Measurements from ENCODE around the gene KIF18B. TPM values are rescaled to one million over a fixed set of nuclear protein-coding genes. Genes with fewer than 3 reads are reported as not detected.

The KIF18B gene
- total RNA-seq, 1 experiment from 2014 or later, result 15.9 TPM

DNA sequence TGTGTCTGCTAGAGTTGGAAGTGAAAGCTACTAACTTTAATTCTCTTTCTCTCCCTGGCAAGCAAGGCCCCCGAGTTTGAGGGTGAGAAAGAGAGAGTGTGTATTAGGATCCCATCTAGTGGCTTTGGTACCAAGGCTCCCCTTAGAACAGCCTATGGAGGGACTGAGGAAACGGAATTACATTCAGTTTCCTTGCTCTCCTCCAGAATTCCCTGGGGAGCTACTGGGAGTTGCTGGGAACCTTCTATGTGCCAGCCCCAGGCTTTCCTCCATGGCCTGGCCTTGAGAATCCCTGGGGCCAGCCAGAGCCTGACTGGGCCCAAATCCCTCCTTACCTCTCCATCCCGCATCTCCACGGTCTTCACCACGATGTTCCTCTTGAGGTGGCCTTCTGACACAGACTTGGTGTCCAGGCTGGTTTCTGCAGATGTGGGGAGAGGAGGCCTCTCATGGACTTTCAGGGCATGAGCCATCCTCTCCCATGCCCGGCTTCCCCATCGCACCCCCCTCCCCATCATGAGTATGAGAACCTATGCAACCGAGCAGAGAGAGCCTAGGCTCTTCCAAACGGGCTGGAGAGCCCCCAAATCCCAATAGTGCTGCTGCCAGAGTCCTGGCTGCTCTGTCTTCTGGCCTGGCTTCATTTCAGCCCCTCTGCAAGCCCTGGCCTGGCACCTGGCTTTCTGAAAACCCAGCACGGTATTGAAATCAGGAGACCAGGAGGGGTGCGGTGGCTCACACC, 39.7 kb downstream of the KIF18B start:
- no peak for DNase-seq (ENCODE audit: low read depth)

DNA sequence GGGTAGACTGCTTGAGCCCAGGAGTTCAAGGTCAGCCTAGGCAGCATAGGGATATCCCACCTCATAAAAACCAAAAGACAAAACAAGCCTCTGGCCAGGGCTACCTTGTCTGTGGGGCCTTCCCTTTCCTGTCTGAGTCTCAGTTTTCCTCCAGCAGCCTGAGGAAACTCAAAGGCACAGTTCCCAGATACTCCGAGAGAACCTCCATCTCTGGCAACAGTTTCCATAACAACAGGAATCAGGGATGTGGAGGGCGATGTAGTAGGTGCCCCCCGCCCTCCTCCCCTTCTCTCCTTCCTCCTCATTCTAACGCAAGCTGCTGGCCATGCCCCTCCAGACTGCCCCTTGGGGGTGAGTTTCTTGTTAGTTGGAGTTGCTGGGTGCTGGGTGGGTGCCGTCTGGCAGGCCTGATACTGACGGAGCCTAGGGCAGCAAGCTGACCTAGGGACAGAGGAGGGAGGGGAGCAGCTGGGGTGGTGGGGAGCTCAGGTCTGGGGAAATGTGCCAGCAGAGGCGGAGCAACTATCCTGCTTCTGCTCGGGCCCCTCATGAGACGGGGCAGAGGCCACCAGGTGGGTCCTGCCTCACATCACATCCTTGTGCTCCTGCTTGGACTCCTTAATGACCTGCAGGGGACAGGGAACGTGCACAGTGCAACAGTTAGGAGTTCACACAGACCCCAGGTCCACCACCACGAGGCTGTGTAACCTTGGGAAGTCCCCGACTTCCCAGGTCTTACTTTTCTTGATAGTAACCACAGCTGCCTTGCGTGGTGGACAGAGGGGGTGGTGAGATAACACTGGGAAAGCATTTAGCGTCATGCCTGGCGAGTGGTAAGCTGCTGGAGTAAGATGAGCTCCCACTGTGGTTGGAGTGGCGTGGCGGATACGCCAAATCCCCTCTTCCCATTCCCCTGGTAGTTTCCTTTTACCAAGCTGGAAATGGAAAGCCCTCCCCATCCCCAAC, 40.5 kb downstream of the KIF18B start:
- DNase-seq (ENCODE audit: low read depth), result no peak

DNA sequence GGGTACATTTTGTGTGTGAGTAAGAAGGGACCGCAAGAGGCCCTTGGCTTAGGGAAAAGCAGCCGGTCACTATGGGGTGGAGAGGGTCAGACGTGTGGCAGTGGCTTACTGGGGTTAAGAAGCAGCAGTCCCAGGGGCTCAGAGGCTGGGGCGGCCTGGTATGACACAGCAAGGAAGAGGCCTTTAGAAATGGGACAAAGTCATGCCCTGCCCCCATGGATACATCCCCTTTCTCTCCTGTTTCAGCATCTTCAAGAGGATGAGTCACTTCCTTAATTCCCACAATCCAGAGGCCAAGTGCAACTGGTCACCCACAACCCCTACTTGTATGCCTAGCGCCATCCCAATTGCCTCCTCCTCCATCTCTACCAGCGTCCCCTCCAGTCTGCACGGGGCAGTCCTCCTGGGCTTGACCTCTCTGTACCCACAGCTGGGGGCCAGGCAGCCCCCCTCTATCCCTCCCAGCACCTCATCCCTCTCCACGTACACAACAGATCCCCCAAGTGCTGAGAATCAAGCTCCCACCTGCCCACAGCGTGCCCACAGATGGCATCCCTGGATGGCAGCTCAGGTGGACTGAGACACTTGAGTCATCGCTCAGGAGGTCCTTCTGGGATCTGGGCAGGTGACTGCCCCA, 41.4 kb downstream of the KIF18B start:
- peak; percentile 99 for DNase-seq (ENCODE audit: low read depth)

DNA sequence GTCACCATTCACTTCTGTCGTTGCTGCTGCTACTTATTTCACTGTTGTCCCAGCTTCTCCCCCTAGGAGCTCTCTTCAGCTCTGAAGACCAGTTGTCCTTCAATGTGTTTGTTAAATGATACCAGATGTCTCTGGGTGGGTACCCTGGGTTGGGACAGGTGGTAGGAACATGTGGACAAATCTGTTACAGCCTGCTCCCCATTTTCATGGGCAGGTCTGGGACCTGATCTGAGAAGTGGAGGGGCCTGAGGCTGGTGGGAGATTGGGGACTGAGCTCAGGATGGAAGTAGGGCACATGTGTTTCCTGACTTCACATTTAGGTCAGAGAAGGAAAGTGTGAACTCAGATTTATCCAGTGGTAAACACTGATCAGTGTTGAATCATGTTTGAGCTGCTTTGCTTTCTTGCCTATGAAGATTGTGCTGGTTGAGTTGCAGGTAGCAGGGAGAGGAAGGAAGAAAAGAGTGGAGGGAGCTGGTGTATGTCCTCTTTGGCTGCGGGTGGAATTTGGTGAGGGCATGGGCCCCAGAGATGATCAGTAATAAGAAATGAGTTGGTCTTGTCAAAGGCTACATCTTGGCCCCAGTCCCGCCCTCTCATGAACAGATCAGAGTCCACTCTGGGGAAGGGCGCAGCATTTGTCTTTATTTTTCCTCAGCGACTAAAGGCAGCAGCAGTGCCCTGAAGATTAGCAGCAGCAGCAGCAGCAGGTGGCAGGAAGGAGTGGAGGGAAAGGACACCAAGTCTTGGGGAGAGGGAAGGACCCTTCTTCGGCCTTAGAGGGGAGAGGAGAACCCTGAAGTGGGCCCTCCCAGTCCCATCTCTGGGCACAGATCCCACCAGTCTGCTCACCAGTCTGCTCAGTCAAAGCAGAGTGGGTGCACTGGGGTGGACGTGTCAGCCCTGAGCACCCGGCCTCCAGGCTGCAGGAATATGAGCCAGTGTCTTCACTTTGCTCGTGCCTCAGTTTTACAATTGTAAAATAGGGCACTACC, 42.3 kb downstream of the KIF18B start:
- DNase-seq (ENCODE audit: low read depth), result no peak

DNA sequence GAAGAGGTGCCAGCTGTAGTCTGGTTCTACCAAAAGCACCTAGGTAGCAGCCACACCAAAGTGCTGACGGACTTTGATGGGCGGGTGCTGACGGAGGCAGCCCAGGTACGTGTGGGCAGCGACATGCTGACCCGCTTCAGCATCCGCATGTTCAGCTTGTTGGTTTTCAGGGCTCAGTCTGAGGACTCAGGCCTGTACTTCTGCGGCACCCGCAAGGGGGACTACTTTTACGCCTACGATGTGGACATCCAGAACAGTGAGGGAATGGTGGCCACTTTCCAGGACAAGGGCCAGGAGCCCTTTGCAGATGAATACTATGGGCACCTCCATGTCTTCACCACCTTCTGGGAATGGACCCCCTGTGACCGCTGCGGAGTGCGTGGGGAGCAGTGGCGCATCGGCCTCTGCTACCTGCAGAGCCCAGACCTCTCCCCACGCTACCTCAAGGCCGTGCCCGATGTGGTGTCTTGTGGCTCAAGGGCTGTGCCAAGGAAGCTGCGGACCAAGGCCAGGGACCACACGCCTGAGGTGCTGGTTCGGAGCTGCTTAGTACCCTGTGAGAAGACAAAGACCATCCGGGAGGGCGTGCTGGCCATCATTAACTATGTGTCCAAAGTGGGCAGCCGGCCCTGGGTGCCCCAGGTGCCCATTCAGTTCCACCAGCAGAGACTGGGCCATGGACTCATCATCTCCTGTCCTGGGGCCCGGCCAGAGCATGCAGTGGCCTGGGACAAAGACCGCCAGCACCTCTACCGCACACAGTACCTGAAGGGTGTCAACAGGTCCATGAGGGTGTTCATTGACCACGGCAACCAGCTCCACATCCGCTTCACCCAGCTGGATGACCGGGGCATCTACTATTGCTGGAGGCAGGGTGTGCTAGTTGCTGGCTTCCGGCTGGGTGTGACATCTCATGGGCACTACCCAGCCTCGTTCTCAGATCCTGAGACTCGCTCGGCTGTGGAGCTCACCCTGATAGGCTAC, 43.3 kb downstream of the KIF18B start:
- DNase-seq (ENCODE audit: low read depth), result no peak

DNA sequence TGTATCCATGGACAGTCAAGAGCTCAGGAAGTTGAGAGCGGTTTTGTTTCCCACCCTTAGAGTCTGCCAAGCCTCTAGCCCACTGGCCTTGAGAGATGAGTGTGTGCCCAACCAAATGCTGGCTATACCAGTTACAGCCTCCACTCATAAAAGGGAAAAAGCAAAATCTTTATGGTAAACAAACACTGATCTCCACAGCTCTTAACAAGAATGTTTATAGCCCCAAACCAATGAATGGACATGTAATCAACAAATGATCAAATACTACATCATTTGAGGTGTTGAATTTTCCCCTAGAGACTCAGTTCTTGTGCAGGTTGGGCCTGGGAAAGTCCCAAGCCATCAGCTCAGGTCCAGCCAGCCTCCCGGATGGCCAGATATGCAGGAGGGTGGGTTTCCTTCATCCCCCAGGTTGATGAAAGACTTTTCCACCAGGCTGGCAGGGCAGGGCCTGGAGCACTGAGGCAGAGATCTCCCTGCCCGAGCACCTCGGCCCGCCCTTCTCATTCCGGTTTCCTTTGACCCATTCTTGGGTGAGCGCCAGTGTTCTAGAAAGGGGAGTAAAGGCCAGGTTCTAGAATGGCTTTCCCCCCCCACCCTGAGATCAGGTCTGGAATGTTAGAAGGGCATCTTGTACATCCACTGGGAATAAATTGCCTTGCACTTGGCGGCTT, 44.4 kb downstream of the KIF18B start:
- no peak for DNase-seq (ENCODE audit: low read depth)

DNA sequence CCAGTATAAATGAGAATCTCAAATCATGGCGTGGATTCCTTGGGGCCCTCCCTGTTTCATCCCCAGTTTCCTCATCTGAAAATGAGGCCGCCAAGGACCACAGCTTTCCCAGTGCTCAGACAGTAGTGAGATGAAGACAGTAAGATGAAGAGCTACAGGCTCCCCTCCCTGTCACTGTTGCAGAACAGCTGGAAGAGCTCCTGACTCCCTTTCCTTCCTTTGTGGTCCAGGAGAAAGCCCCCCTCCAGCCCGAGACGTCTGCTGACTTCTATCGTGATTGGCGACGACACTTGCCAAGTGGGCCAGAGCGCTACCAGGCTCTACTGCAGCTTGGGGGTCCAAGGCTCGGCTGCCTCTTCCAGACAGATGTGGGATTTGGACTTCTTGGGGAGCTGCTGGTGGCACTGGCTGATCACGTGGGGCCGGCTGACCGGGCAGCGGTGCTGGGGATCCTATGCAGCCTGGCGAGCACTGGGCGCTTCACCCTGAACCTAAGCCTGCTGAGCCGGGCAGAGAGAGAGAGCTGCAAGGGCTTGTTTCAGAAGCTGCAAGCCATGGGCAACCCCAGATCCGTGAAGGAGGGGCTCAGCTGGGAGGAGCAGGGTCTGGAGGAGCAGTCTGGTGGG, 45.3 kb downstream of the KIF18B start:
- no peak for DNase-seq (ENCODE audit: low read depth)

DNA sequence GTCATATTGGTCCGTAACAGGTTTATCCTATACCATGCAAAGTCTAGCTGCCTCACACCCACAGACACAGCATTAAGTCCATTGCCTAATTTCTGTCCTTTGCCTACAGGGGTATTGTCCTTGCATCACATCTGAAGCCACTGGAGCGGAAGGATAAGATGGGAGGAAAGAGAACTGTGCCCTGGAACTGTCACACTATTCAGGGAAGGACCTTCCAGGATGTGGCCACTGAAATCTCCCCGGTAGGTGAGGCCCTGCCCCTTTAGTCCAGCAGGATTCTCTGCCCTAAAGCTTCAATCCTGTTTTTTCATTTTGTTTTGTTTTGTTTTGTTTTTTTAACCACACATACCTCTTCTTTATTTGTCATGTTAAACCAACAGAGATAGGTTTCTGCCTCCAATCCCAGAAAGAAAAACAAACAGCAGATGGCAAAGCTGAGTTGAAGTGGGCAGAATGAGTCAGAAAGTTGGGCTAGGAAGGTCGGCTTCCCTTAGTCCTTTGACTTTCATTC, 46.1 kb downstream of the KIF18B start:
- DNase-seq (ENCODE audit: low read depth), result peak; percentile 86

DNA sequence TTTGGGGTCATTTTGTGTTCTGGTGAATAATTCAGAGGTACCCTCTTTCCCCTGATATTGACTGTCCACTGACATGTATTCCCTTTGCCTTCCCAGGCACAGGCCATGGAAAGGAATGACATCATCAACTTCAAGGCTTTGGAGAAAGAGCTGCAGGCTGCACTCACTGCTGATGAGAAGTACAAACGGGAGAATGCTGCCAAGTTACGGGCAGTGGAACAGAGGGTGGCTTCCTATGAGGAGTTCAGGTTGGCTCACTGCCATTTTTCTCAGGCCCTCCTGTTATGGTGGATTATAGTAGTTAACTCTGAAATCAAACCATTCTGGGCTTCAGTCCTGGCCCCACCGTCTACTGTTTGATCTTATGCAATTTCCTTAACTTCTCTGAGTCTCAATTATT, 46.7 kb downstream of the KIF18B start:
- peak; percentile 87 for DNase-seq (ENCODE audit: low read depth)

DNA sequence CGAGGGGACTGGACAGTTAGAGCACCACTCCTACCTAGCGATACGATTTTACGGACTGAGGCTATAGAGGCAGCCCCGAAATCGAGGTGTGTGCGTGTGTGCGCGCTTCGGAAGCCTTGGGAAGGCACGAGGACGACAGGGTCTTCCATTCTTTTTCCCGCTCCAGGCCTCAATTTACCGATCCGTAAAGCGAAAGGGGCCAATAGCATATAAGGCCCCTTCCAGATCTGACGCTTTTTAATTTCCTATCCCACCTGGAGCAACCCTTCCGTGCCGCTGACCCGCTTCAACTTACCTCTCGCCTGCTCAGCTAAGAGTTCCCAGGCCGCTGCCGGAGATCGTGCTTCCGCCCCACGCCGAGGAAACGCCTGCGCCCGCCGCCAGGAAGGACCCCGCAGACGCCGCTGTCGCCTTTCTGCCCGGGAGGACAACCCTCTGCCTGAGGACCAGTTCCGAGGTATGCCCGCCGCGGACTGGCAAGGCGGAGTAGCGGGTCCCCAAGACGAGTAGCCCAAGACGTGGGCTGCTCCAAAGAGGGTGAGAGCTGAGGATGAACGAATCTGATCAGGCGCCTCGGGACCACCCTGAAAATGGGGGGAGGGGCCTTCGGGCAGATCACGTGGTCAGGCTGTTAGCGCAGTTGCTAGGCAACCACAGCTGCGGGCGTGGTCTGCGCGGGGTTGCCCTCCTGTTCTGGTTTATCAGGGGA, 48.3 kb downstream of the KIF18B start, which contains the start of gene EFTUD2:
Gene EFTUD2, minus strand, starts transcription at position 372 of the 709 bp plus-strand sequence. CDS start 4,924 bp downstream, outside the sequence.
- peak; percentile 82 for DNase-seq (ENCODE audit: low read depth)

DNA sequence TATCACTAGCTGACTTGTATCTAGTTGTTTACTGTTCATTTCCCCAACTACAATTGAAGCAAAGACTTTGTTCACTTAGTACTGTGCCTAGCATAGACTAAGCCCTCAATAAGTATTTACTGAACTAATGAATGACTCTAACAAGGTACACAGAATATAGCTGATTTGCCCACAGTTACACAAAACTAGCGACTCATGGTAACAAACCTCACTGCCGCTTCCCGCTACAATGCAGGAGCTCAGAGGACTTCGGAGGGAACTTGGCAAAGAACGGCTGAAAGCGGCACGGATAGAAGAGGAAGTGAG, 48.9 kb downstream of the KIF18B start:
- DNase-seq (ENCODE audit: low read depth), result no peak

DNA sequence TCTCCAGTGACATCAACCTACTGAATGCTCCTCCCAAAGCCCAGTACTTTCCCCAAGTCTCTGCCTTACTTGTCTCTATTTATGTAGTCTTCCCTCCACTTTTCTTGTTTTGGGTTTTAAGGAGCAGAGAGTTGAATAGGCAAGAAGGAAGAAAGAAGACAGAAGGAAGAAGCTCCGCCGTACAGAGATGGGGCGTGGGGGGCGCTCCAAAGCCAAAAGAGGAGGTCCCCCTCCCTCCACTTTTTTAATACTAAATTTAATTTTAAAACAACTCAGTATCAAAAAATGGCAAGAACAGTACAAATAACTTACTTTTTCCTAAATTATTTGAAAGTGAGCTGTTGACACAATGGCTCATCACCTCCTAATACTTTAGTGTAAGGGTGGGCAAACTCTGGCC, 52.9 kb downstream of the KIF18B start:
- no peak for DNase-seq (ENCODE audit: low read depth)

DNA sequence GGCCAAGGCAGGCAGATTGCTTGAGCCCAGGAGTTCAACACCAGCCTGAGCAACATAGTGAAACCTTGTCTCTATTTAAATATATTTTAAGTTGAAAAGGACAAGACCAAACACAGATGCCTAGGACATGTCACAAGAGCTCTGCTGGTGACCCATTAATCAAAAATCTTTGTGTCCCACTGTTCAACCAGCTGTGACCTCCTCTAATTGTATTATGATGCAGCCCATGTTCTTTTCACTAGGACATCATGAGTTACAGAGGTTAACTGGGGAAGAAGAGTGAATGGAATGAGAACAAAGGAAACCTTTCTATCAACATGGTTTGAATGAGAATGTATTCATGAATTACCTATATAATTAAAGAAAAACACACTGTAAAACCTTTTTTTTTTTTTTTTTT, 55.3 kb downstream of the KIF18B start:
- no peak for DNase-seq (ENCODE audit: low read depth)

DNA sequence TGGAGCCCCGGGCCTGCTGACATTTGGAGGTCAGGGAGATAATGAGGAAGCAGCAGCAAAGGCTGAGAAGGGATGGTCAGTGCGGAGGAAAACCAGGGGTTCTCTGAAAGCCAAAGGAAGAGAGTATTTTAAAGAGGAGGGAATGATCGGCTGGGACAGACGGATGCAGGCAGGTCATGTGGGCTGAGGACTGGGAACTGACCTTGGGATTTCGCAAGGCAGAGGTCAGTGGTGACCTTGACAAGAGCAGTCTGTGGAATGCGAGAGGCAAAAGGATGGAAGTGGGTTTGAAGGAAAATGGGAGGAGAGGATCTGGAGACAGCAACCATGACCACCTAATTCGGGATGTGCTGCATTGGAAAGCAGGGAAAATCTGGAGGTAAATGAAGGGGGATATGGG, 58.6 kb downstream of the KIF18B start:
- no peak for DNase-seq (ENCODE audit: low read depth)

DNA sequence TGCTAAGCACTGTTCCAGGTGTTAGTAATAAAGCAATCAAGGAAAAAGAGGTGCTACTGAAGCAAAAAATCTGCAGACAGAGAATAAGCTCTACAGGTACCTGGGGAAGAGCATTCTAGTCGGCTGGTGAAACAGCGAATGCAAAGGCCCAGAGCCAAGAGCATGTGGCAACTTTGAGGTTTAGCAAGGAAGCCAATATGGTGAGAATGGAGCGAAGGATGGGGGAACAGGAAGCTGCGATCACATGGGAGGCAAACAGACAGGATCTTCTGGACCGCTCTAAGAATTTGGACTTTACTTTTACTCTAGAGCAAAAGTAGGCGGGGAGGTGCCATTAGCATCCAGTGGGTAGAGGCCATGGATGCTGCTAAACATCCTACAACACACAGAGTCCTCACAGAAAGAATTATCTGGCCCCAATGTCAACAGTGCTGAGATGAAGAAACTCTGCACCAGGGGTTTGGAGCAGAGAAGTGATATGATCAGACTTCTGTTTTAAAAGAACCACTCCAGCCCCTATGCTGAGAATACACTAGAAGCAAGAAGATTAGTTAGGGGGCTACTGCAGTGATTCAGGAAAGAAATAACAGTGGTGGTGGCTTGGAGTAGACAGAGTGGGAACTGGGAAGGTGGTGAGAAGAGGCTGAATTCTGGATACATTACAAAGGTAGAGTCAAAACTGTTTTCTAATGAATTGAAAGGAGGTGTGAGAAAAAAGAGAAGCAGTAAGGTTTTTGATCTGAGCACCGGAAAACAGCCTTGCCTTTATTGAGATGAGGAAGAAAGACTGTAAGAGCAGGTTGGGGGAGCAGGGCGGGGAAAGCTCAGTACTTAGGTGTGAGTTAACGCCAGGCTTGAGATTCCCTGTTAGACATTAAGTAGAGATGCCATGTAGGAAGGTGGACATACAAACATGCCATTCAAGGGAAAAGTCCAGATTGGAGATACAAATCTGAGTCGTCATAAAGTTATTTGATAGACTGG, 59.3 kb downstream of the KIF18B start:
- no peak for DNase-seq (ENCODE audit: low read depth)

DNA sequence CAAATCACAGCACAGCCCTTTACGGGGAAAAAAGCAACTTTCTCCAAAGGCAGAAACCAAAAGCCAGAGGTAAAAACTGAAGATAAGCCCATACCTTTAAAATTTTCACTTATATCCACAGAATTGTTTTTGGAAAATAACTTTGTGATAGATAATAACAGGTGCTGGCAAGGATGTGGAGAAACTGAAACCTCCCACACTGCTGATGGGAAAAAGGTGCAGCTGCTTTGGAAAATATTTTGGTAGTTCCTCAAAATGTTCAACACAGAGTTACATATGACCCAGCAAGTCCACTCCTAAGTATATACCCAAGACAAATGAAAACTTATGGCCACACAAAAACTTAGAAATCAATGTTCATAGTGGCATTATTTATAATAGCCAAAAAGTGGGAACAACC, 60.6 kb downstream of the KIF18B start:
- DNase-seq (ENCODE audit: low read depth), result no peak
